Cerebellar cortex (tissue), 1 donor: Measurements from ENCODE around the gene CDC25B.
A peak's percentile ranks its signal among the peaks of the same experiment; 100 is the strongest.

Source experiments
- DNase-seq: peaks from one replicate; pipeline ENCODE4 v3.0.0-alpha.2; 2015; ENCODE audit warnings: low spot score

CDC25B gene

DNA sequence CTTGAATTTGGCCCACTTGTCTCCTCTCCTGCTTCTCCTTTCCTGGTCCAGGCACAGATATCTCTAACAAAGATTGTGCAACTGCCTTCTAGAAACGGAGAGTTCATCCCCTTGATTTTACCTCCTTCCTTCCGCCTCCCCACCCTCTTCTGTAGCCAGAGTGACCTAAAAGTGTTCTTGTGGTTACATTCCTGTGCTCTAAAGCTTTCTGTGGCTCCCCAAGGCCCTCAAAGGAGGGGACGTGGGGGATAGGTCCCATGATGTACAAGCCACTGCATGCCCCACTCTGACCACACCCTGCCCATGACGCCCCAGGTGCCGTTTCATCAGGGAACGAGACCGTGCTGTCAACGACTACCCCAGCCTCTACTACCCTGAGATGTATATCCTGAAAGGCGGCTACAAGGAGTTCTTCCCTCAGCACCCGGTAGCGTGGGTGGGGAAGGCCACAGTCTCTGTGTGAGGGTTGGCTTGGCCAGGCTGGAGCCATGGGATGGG, 8.2 kb downstream of the CDC25B start:
- no peak for DNase-seq

DNA sequence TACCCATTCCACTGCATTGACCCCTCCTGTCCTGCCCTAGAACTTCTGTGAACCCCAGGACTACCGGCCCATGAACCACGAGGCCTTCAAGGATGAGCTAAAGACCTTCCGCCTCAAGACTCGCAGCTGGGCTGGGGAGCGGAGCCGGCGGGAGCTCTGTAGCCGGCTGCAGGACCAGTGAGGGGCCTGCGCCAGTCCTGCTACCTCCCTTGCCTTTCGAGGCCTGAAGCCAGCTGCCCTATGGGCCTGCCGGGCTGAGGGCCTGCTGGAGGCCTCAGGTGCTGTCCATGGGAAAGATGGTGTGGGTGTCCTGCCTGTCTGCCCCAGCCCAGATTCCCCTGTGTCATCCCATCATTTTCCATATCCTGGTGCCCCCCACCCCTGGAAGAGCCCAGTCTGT, 8.7 kb downstream of the CDC25B start:
- no peak for DNase-seq

DNA sequence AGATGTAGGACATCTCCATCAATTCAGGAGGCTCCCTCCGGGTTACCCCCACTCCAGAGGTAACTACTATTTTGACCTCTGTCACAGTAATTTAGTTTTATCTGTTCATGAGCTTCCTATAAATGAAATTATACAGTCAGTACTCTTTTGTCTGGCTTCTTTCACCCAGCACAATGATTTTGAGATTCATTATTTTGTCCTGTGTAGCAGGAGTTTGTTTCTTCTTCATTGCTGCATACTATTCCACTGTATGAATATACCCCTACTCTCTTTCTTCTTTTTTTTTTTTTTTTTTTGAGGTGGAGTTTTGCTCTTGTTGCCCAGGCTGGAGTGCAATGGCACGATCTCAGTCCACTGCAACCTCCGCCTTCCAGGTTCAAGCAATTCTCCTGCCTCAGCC, 12.4 kb downstream of the CDC25B start:
- no peak for DNase-seq

DNA sequence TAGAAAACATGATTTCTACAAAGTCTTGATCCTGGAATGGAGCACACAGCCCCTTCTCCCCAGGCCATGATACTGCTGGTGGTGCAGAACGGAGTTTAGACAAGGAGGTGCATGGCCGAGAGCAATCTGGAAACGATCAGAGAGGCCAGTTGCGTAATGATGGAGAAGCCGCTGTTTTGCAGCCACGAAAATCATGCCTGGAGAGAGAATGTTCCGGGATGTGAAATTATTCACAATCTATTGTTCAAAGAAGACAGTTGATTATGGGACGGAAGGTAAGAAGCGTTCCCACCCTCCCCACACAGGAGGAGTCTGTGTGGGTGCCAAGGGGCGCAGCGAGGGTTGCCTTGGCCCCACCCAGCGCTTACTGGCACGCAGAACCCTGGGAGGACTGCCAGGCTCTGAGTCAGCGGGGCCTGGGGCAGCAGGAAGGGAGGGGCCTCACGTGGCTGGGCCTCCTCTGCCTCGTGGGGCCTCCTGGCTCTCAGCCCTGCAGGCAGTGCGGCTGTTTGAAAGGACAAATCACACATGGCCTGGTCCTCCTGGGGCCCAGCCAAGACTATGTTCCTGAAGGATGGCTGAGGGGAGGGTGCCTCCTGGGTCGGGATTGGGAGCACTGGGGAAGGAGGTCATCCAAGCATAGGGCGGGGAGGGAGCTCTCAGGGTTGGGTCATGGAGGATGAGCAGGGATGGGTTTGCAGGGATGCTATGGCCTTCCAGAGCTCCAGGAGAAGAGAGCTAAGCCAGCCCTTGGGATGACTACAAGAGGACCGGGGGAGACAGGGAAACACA, 15.6 kb downstream of the CDC25B start:
- peak; percentile 98 for DNase-seq

DNA sequence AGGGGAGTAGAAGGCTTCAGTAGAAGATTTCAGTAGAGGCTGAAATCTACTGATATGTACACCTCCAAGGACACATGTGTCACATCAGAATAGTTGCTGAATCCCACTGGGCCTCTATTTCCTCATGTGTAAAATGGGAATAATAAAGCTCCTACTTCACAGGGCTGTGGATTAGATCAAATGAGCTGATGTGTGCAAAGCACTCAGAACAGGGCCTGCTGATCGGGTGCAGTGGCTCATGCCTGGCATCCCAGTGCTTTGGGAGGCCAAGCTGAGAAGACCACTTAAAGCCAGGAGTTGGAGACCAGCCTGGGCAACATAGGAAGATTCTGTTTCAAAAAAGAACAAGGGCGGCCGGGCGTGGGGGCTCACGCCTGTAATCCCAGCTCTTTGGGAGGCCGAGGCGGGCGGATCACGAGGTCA, 16.2 kb downstream of the CDC25B start:
- DNase-seq, result no peak

DNA sequence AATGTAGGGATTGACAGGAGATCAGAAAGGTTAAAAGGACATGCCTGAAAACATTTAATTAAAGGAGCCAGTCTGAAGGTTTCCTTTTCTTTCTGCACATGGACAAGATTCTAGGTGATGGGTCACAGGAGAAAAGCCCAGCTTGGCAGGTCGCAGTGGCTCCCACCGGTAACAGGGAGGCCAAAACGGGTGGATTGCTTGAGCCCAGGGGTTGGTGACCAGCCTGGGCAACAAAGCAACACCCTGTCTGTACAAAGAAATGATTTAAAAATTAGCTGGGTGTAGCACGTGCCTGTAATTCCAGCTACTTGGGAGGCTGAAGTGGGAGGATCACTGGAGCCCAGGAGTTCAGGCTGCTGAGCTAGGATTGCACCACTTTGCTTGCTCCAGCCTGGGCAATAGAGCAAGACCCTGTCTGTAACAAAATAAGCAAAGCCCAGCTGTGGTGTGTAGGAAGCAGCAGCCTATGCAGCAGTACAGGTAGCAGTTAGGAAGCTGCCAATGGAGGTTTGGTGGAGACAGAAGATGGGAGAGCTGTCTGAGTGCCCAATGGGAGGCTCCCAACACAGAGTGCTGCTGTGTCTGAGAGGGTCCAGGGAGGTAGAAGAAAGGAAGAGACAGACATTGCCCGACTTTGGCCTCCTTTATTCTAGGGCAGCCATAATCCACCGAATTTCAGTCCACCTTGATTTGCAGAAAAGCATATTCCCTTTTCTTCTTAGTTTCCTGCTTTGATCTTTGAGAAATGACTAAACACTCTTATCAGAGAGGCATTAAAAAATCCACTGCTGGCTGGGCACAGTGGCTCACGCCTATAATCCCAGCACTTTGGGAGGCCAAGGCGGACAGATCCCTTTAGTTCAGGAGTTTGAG, 17.1 kb downstream of the CDC25B start:
- no peak for DNase-seq

DNA sequence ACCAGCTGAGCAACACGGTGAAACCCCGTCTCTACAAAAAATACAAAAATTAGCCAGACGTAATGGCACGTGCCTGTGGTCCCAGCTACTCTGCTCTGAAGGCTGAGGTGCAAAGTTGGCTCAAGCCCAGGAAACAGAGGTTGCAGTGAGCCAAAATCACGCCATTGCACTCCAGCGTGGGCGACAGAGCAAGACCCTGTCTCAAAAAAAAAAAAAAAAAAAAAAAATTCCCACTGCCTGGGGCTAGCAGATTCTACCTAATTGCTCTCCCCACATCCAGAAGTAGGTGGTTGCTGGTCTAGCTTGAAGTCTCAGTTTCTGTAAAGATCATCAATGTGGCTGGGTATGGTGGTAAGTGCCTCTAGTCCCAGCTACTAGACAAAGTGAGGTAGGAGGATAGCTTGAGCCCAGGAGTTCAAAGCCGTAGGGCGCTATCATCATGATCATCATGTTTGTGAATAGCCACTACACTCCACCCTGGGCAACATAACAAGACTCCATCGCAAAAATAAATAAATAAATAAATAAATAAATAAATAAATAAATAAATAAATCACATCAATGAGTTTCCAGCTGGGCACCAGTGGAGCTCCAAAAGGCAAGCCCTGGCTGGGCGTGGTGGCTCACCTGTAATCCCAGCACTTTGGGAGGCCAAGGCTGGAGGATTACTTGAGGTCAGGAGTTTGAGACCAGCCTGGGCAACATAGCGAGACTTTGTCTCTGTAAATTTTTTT, 17.9 kb downstream of the CDC25B start:
- no peak for DNase-seq

DNA sequence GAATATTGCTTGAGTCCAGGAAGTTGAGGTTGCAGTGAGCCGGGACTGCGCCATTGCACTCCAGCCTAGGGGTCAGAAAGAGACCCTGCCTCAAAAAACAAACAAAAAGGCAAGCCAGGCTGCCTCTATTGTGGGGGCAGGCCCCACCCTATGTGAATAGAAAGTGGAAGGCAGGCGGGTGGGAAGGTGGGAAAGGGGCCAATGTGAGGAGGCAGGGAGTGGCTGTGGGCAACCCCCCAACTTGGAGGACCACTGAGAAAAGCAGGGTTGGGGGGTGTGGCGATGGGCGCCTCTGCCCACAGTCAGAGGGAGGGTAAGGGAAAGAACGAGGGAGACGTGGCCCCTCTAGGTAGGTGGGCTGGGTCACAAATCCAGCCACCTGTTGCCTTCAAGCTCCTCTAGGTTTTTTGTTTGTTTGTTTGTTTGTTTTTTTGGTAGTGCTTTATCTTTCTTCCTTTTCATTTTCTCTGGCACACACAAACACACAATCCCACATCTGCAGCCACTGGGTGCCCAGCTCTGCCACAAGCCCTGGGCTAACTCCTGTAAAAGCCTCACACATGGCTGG, 18.9 kb downstream of the CDC25B start:
- no peak for DNase-seq

DNA sequence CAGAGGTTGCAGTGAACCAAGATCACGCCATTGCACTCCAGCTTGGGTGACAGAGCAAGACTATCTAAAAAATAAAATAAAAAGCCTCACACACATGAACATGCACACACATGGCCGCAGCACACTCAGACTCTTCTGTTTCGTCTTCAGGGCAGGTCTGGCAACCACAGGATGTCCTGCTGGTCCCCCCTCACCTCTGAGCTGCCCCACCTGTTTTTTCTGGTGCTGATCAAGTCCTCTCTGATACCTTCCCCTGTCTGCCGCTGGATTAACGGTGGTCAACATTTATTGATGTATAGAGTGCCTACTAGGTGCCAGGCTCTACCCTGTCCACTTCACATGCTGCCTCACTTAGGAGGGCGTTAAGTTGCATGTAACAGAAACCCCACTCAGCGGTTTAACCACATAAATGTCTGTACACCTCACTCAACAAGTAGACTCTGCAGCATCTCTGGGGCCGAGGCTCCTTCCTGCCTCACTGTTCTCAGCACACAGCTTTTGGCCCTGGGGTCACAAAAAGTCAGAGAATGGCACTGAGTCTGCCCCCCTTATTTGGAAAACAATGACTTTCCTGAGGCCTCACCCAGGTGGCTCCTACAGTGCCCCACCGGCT, 19.7 kb downstream of the CDC25B start:
- no peak for DNase-seq

DNA sequence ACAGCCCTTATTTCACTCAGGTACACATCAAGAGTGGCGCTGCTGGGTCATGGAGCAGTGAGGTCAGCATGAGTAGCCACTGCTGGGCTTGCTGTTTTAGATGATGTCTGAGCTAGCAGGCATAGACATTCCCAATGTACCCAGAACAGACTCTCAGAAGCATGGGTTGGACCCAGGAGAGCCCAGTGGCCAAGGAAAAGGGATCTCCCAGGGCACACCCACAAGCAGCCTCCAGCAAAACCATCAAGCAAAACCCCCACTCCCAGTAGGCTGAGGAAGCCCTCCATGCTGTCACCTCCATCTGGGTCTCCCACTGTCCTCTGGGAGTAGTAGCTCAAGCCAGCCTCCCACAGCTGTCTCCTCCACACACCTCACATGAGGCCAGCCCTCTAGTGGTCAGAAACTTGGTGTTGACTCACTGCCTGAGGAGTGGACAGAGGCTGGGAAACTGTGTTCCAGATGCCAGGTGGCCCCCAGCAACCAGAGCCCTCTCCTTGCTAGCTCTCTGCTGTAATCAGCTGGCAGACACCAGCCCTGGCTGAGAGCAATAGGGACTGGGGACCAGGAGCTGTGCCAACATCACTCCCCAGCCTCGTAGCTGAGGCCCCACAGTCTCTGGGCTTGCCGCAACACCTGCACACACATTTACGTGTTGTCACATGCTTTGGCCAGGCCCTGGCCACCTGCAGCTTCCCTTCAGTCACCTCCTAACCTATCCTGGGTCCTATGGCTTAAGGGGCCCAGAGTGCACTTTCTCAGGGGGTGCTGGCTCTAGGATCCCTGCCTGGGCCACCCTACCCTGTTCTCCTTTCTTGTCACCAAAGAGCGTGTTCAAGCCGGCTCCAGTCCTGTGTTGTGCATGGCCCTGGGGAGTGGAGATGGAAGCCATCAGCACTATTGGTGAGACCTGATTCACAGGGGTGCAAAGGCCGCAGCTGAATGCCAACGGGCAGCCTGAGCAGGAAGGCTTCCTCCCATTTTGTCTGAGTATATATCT, 22.3 kb downstream of the CDC25B start:
- DNase-seq, result peak; percentile 77

DNA sequence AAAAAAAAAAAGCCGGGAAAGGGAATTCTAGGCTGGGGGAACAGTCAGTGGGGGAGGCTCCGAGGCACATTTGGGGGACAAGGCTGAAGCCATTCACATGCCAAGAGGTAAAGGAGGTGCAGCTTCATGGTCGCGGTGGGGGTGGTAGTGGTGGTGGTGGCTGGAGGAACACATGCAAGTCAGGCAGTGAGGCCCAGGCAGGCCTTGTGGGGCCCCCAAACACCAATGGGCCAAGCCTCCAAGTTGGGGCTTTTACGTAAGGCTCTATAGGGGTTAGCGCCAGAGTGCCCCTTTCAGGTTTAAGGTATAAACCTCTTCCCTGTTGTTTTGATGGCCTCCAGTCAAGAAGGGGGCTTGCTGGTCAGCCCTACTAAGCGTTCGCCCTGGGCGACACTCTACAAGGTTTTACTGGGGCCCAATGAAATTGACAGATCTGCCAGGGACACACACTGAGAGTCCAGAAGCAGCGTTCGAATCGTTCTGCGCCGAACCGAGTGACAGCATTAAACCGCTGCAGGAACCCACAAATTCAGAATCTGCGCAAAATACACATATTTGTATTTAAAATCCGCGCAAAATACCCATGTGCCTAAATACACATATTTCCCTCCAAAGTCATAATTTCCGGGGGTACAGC, 23.4 kb downstream of the CDC25B start:
- no peak for DNase-seq

DNA sequence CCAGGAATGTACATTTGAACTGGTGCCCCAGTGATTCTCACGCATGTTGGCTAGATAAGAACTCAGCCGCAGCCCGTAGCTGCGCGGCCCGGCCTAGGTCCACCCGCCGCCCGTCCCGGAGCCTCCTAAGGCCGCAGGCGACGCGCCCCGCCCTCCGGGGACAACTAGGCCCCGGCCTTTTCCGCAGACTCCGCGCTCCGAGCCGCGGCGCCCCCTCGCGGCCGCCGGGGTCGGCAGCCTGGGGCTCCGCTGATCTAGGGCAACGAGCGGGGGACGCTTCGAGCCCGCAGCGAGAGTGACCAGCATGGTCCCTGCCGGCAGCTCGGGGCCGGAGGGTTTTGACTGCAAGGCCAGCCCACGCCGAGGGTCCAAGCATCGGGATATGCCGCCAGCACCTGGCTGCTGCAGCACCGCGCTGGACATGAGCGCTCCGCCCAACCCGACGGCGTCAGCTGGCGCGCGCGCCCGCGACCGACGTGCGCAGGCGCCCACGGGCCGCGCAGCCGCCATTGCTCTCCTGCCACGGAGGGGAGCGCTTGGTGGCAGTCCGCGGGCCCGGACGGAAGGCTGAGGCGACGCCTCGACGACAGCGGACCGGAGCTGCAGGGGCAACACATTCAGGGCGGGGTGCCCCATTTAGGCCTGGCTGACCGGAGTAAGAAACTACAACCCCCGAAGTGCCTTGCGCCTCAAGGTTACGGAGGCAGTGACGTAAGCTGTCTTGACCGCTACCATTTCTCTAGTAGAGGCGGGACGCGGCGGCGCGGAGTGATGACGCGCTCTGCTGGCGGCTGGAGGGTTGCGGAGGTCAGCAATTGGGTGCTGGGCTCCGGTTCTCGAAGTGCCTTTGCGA, 24.2 kb downstream of the CDC25B start, which contains the start of gene AP5S1:
TSS of gene AP5S1 (plus strand) at position 500 of the 853 bp plus-strand sequence. CDS start 1,571 bp downstream, outside the sequence.
- DNase-seq, result peak; percentile 97

DNA sequence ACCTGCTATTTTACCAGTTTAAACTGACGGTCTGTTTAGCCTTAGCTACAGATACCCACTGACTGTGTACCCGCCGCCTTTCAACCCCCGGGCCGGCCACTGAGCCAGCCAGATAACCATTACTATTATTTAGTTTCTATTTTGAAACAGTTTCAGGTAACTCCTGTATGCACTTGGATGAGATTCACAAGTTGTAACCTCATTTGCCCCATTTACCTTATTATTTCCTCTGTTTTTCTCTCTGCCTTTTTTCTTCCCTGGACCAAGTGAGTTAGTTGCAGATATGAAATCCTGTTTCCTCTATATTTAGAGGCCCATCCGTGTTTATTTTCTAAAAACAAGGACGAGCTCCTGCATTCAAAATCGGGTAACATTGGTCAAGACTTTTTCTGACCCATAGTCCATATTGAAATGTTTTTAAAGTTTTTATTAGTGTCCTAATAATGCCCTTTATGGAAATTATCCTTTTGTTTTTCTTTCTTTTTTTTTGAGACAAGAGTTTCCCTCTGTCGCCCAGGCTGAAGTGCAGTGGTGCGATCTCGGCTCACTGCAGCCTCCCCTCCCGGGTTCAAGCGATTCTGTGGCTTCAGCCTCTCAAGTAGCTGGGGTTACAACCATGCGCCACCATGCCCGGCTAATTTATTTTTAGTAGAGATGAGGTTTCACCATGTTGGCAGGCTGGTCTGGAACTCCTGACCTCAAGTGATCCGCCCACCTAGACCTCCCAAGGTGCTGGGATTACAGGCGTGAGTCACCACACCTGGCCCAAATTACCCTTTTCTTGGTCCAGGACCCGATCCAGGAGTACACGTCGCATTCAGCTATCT, 25.0 kb downstream of the CDC25B start:
- DNase-seq, result no peak

DNA sequence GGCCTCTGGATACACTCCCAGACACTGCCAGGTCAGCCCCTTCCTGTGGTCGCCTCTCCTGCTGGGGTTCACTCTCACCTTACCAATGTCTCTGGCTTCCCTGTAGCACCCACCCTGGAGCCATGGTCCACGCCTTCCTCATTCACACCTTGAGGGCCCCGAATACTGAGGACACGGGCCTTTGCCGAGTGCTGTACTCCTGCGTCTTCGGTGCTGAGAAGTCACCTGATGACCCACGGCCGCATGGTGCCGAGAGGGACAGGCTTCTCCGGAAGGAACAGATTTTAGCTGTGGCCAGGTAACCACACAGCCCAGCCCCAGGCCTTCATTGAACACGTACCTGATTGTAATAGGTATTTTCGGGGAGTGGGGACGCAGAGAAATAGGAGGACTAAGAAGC, 25.9 kb downstream of the CDC25B start:
- no peak for DNase-seq

DNA sequence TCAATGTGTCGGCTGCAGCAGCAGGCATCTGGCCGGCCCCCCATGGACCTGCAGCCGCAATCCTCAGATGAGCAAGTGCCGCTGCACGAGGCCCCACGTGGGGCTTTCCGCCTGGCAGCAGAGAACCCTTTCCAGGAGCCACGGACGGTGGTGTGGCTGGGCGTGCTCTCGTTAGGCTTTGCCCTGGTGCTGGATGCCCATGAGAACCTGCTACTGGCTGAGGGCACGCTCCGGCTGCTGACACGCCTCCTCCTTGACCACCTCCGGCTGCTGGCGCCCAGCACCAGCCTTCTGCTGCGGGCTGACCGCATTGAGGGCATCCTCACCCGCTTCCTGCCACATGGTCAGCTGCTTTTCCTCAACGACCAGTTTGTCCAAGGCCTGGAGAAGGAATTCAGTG, 27.8 kb downstream of the CDC25B start:
- no peak for DNase-seq

DNA sequence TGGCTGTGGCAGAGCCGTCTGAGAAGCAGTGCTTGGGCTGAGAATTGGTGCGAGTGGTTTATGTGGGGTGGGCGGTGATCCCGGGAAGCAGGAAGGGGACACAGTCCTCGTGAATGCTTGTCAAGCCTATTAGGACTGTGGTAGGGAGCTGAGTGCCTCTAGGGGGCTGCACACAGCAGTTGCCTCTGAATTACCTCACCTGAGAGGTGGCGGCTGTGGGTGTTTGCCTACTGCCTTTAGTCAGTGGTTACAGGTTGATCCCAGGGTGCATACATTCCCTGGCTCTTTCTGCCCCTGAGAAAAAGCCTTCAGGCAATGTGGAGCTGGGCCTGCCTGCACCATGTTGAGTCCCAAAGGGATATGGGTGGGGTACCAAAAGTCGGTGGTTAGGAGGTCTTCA, 29.4 kb downstream of the CDC25B start:
- no peak for DNase-seq

DNA sequence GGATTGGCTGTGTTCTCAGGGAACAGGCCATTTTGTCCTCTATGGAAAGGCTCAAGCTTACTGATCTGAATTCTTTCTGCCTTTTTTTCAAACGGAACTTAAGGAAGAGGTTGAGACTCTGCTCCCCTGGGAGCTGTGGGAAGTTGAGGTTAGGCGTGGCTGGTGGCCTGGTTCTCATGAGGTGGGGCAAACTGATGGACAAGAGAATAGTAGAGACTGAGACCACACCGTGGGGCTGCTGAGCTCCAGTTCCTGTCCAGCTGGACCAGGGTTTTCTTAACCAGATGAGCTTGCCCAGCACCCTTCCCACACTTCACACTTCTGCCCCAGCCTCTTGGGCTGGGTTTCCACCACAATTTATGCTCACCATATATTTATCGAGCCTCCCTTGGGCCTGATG, 30.3 kb downstream of the CDC25B start:
- no peak for DNase-seq

DNA sequence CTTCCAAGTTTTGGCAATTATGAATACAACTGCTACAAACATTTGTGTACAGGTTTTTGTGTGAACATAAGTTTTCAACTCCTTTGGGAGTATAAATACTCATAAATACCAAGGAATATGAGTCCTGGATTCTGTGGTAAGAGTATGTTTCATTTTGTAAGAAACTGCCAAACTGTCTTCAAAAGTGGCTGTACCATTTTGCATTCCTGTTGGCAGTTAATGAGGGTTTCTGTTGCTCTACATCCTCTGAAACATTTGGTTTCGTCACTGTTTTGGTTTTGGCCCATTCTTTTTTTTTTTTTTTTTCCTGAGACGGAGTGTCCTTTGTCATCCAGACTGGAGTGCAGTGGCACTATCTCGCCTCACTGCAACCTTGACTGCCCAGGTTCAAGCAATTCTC, 32.7 kb downstream of the CDC25B start:
- no peak for DNase-seq
